ENCODE measurements around the gene STK33. TPM values are rescaled to one million over a fixed set of nuclear protein-coding genes. Genes with fewer than 3 reads are reported as not detected.

The STK33 gene
- total RNA-seq, 1 experiment from 2014 or later = 10.9 TPM

DNA sequence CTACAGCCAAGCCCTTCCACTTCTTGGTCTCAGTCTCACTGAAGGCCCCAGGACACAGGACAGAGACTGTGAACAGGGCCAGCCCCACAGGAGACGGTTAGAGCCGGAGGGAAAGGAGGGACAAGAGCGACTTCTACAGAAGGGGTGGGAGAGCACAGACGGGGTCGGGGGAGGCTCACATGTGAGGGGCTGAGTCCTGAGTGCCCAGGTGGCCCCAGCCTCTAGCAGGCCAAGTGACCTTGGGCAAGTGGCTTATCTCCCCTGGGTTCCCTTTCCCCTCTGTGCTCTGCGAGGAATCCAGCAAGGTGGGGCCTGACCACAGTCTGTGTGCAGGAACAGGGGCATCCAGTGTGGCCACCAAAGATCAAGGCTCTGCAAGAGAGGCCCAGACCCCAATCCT lies 227.7 kb downstream of the STK33 start:
- POLR2A ChIA-PET = no interaction called here
- Histone ChIP-seq H3K36me3 (ENCODE audit: control insufficient read depth in 1 of 2, insufficient read depth in 2 of 2, low read length in 2 of 2) (no peaks in the 10 kb centered on the region), H3K4me1 (ENCODE audit: control insufficient read depth in 1 of 2, insufficient read depth in 2 of 2, low read length in 2 of 2) (no peaks in the 10 kb centered on the region), H3K9ac (ENCODE audit: low read length) (no peak overlapping the region), H3K27ac (ENCODE audit: low read depth, low read length) (no peak overlapping the region), H4K20me1 (ENCODE audit: insufficient read depth) (no peaks in the 10 kb centered on the region), H3K9me2 (ENCODE audit: insufficient read depth) (no peaks in the 10 kb centered on the region), H2AFZ (ENCODE audit: low read depth, low read length, poor library complexity, severe bottlenecking) (no peak overlapping the region), H3K9me3 (ENCODE audit: control insufficient read depth in 1 of 2, insufficient read depth in 1 of 2, low read depth in 1 of 2, low read length in 2 of 2) (no peaks in the 10 kb centered on the region), H3K79me2 (ENCODE audit: insufficient read depth, low read length) (no peaks in the 10 kb centered on the region), H3K27me3 (ENCODE audit: insufficient read depth, low read length) (no peaks in the 10 kb centered on the region), H3K4me3 (replicated peaks in 1 of 2; ENCODE audit: low read depth in 1 of 2, low read length in 2 of 2) (no peak overlapping the region), H3K4me2 (ENCODE audit: low read length) (no peak overlapping the region)
- BruUV-seq (replicated peaks) = no TSS peak
- DNase-seq (ENCODE audit: low read depth, low spot score) (no peak), ATAC-seq (no peak)
- RAD21 ChIA-PET (ENCODE audit: low non-redundant PET in 1 of 2, low total read pairs in 2 of 2, uncharacterized antibody in 2 of 2, unreplicated experiment in 2 of 2) = no interaction called here
- CTCF ChIA-PET = no interaction called here
- TF ChIP-seq, protein P1, sequence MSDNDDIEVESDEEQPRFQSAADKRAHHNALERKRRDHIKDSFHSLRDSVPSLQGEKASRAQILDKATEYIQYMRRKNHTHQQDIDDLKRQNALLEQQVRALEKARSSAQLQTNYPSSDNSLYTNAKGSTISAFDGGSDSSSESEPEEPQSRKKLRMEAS (IDR thresholded peaks at IDR 0.05) = no peak
- TF ChIP-seq, protein P2, sequence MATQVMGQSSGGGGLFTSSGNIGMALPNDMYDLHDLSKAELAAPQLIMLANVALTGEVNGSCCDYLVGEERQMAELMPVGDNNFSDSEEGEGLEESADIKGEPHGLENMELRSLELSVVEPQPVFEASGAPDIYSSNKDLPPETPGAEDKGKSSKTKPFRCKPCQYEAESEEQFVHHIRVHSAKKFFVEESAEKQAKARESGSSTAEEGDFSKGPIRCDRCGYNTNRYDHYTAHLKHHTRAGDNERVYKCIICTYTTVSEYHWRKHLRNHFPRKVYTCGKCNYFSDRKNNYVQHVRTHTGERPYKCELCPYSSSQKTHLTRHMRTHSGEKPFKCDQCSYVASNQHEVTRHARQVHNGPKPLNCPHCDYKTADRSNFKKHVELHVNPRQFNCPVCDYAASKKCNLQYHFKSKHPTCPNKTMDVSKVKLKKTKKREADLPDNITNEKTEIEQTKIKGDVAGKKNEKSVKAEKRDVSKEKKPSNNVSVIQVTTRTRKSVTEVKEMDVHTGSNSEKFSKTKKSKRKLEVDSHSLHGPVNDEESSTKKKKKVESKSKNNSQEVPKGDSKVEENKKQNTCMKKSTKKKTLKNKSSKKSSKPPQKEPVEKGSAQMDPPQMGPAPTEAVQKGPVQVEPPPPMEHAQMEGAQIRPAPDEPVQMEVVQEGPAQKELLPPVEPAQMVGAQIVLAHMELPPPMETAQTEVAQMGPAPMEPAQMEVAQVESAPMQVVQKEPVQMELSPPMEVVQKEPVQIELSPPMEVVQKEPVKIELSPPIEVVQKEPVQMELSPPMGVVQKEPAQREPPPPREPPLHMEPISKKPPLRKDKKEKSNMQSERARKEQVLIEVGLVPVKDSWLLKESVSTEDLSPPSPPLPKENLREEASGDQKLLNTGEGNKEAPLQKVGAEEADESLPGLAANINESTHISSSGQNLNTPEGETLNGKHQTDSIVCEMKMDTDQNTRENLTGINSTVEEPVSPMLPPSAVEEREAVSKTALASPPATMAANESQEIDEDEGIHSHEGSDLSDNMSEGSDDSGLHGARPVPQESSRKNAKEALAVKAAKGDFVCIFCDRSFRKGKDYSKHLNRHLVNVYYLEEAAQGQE (IDR thresholded peaks at IDR 0.05; ENCODE audit: low read depth) = no peak
- TF ChIP-seq JUND (IDR thresholded peaks at IDR 0.05) = no peak
- TF ChIP-seq, protein P3, sequence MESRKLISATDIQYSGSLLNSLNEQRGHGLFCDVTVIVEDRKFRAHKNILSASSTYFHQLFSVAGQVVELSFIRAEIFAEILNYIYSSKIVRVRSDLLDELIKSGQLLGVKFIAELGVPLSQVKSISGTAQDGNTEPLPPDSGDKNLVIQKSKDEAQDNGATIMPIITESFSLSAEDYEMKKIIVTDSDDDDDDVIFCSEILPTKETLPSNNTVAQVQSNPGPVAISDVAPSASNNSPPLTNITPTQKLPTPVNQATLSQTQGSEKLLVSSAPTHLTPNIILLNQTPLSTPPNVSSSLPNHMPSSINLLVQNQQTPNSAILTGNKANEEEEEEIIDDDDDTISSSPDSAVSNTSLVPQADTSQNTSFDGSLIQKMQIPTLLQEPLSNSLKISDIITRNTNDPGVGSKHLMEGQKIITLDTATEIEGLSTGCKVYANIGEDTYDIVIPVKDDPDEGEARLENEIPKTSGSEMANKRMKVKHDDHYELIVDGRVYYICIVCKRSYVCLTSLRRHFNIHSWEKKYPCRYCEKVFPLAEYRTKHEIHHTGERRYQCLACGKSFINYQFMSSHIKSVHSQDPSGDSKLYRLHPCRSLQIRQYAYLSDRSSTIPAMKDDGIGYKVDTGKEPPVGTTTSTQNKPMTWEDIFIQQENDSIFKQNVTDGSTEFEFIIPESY (IDR thresholded peaks at IDR 0.05; ENCODE audit: extremely low read depth, insufficient replicate concordance, low read length) = no peak
- TF ChIP-seq RAD21 (IDR thresholded peaks at IDR 0.05; ENCODE audit: low read depth) = no peak
- no peak for TF ChIP-seq SP1 (IDR thresholded peaks at IDR 0.05; ENCODE audit: low read depth)
- no peak for TF ChIP-seq SRF (IDR thresholded peaks at IDR 0.05; ENCODE audit: low read depth)
- no peak for TF ChIP-seq ZFX (IDR thresholded peaks at IDR 0.05)
- TF ChIP-seq CBX3 (IDR thresholded peaks at IDR 0.05; ENCODE audit: low read depth) = no peak
- intact Hi-C loops (cut with micrococcal nuclease) = no loop called here
